SK-N-SH (cell line): ENCODE results near the gene A4GALT. TPM values are rescaled to one million over a fixed set of nuclear protein-coding genes. Genes with fewer than 3 reads are reported as not detected.
"Not testable (repeated sequence)": the region's sequence is repeated elsewhere in the genome, so short reads cannot be mapped to it uniquely, and the experiment has no call there.

Experiments
- CTCF ChIA-PET: fragments of 300-600, 350-600 bp; formaldehyde crosslinking; extraction: SDS; loops from one replicate; lab custom pipeline; 2021; lab: Yijun Ruan, JAX
- POLR2A ChIA-PET: fragments of 350-600 bp; sonication (Branson Sonifier 250); formaldehyde crosslinking; extraction: SDS; loops from one replicate; lab custom pipeline; 2020; ENCODE audit warnings: antibody characterized with exemption, inconsistent platforms; lab: Yijun Ruan, JAX
- DNase-seq: peaks from one replicate; pipeline ENCODE4 v3.0.0; 2012
- H2AFZ ChIP-seq: fragments of 200-600 bp; sonication (generic); 2 replicates; pipeline ENCODE4 v1.8.1; 2016; ENCODE audit warnings: antibody characterized with exemption, mild to moderate bottlenecking, low read depth
- H3F3A ChIP-seq: fragments of 200-600 bp; sonication (generic); replicated peaks from 2 replicates; pipeline ENCODE3; 2016; ENCODE audit warnings: antibody characterized with exemption, mild to moderate bottlenecking; ENCODE audit not compliant: insufficient read depth
- H3K27ac ChIP-seq, 2 experiments: fragments of 200-500 bp in 1 of 2; fragments of 200-600 bp in 1 of 2; sonication (Bioruptor generic) in 1 of 2; sonication (generic), shearing (Covaris generic) in 1 of 2; 2 replicates each; pipeline versions ENCODE4 v1.5.1 to v1.6.1; 2014 to 2016; ENCODE audit warnings: low read depth in 2 of 2, inconsistent platforms in 1 of 2, low read length in 1 of 2, mild to moderate bottlenecking in 1 of 2, mixed read lengths in 1 of 2
- H3K27me3 ChIP-seq: fragments of 200-600 bp; sonication (generic), shearing (Covaris generic); 2 replicates; pipeline ENCODE4 v1.6.1; 2016; ENCODE audit warnings: mixed run types; ENCODE audit not compliant: insufficient read depth
- H3K36me3 ChIP-seq, 2 experiments: fragments of 200-500 bp in 1 of 2; fragments of 200-600 bp in 1 of 2; sonication (Bioruptor generic) in 1 of 2; sonication (generic) in 1 of 2; replicated peaks in 1 of 2; 2 replicates each; pipeline versions ENCODE3 to v1.5.1; 2014 to 2016; ENCODE audit warnings: low read length in 1 of 2, mild to moderate bottlenecking in 1 of 2; ENCODE audit not compliant: insufficient read depth in 2 of 2, control insufficient read depth in 1 of 2
- H3K4me1 ChIP-seq, 2 experiments: fragments of 200-500 bp in 1 of 2; fragments of 200-600 bp in 1 of 2; sonication (Bioruptor generic) in 1 of 2; sonication (generic), shearing (Covaris generic) in 1 of 2; 2 replicates each; pipeline versions ENCODE4 v1.5.1 to v1.6.1; 2014 to 2016; ENCODE audit warnings: low read depth in 1 of 2, low read length in 1 of 2, mixed run types in 1 of 2; ENCODE audit not compliant: insufficient read depth in 2 of 2, control insufficient read depth in 1 of 2
- H3K4me2 ChIP-seq: fragments of 200-600 bp; sonication (generic), shearing (Covaris generic); 2 replicates; pipeline ENCODE4 v1.6.1; 2017; ENCODE audit warnings: mixed run types
- H3K4me3 ChIP-seq, 2 experiments: fragments of 200-500 bp in 1 of 2; fragments of 200-600 bp in 1 of 2; sonication (Bioruptor generic) in 1 of 2; sonication (generic), shearing (Covaris generic) in 1 of 2; 2 replicates each; pipeline versions ENCODE4 v1.5.1 to v1.8.1; 2014 to 2016; ENCODE audit warnings: low read depth in 2 of 2, inconsistent platforms in 1 of 2, low read length in 1 of 2, mild to moderate bottlenecking in 1 of 2, mixed read lengths in 1 of 2, moderate library complexity in 1 of 2
- H3K79me2 ChIP-seq: fragments of 200-600 bp; sonication (generic); 2 replicates; pipeline ENCODE4 v1.8.1; 2017; ENCODE audit warnings: mild to moderate bottlenecking; ENCODE audit not compliant: insufficient read depth
- H3K9ac ChIP-seq: fragments of 200-600 bp; sonication (generic); 2 replicates; pipeline ENCODE4 v1.6.1; 2017; ENCODE audit warnings: mixed run types
- H3K9me2 ChIP-seq: fragments of 200-600 bp; sonication (generic); 2 replicates; pipeline ENCODE4 v1.6.1; 2017; ENCODE audit warnings: mixed run types
- H3K9me3 ChIP-seq: fragments of 200-600 bp; sonication (generic); 2 replicates; pipeline ENCODE4 v1.6.1; 2017; ENCODE audit warnings: mixed run types, mild to moderate bottlenecking, moderate library complexity
- H4K20me1 ChIP-seq: fragments of 200-600 bp; sonication (generic); 2 replicates; pipeline ENCODE4 v1.6.1; 2017; ENCODE audit warnings: mild to moderate bottlenecking, mixed run types; ENCODE audit not compliant: insufficient read depth
- EZH2phosphoT487 ChIP-seq: fragments of 200-600 bp; sonication (generic); IDR thresholded peaks from 2 replicates; pipeline ENCODE4 v1.6.1; 2017; ENCODE audit warnings: low read depth, mixed run types, mild to moderate bottlenecking, antibody characterized with exemption, moderate library complexity, borderline replicate concordance
- FOSL2 ChIP-seq: IDR thresholded peaks from 2 replicates; pipeline ENCODE4 v1.4.0; 2012; ENCODE audit warnings: low read depth, mild to moderate bottlenecking, moderate library complexity, borderline replicate concordance
- GABPA ChIP-seq: IDR thresholded peaks from 2 replicates; pipeline ENCODE4 v1.4.0; 2012; ENCODE audit warnings: low read depth, mild to moderate bottlenecking
- JUND ChIP-seq: IDR thresholded peaks from 2 replicates; pipeline ENCODE4 v1.4.0; 2012
- NRF1 ChIP-seq: IDR thresholded peaks from 2 replicates; pipeline ENCODE4 v1.6.1; 2012; ENCODE audit warnings: low read depth, mild to moderate bottlenecking, low read length
- PBX3 ChIP-seq: IDR thresholded peaks from 2 replicates; pipeline ENCODE4; 2012
- RAD21 ChIP-seq: IDR thresholded peaks from 2 replicates; pipeline ENCODE4 v1.6.1; 2012; ENCODE audit warnings: mild to moderate bottlenecking, low read length
- RXRA ChIP-seq: IDR thresholded peaks from 2 replicates; pipeline ENCODE4 v1.4.0; 2012; ENCODE audit warnings: low read depth, mild to moderate bottlenecking, borderline replicate concordance
- TEAD4 ChIP-seq: IDR thresholded peaks from 2 replicates; pipeline ENCODE4 v1.4.0; 2012; ENCODE audit warnings: mild to moderate bottlenecking, borderline replicate concordance; ENCODE audit not compliant: insufficient read depth
- WGBS: methylation state at CpG from one replicate; pipeline ENCODE4 v1.1.6; 2017; ENCODE audit warnings: low lambda C conversion rate; 5-methylcytosine and 5-hydroxymethylcytosine counted together
- polyA plus RNA-seq, 3 experiments: library from polyadenylated mRNA; depleted of rRNA; stranded (reverse); fragments of >200 nt; gene quantifications; 2 replicates each; pipeline ENCODE4 v1.2.3, GENCODE V29; 2012

Gene A4GALT
- polyA plus RNA-seq, 1 of the 3 experiments (the other 2 are of a cell fraction), result 9.5 TPM

DNA sequence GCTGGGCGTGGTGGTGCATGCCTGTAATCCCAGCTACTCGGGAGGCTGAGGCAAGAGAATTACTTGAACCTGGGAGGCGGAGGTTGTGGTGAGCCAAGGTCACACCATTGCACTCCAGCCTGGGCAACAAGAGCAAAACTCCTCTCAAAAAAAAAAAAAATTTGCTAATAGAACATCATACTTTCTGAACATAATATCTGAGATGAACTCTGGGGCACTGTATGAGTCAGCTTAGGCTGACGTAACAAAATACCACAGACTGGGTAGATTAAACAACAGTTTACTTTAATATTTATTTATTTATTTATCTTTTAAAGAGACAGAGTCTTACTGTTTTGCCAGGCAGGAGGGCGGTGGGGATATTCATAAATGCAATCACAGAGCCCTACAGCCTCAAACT, 34.9 kb upstream of the A4GALT start:
- H3F3A ChIP-seq, CTCF ChIA-PET, H3K4me1 ChIP-seq, H4K20me1 ChIP-seq, DNase-seq, H3K9me2 ChIP-seq, H2AFZ ChIP-seq, H3K4me3 ChIP-seq, H3K9me3 ChIP-seq, POLR2A ChIA-PET, H3K9ac ChIP-seq, H3K79me2 ChIP-seq, H3K4me2 ChIP-seq, H3K27me3 ChIP-seq, H3K36me3 ChIP-seq: not testable (repeated sequence)
- WGBS, result 41% methylated on average over 3 of the region's 5 CpGs
- peak overlapping the region in 1 of 2 experiments; percentile 55; a peak in 2 of 4 replicates for H3K27ac ChIP-seq
- TF ChIP-seq JUND (peak; percentile 51; the same call in 1 of the 2 replicates), FOSL2 (peak; percentile 67; the same call in 1 of the 2 replicates), RXRA (peak; percentile 80)

- H3K4me2 ChIP-seq, DNase-seq, POLR2A ChIA-PET: not testable (repeated sequence)
Measured at GRCh38 chr22:42755121-42755520, 34.5 kb upstream of the A4GALT start.

DNA sequence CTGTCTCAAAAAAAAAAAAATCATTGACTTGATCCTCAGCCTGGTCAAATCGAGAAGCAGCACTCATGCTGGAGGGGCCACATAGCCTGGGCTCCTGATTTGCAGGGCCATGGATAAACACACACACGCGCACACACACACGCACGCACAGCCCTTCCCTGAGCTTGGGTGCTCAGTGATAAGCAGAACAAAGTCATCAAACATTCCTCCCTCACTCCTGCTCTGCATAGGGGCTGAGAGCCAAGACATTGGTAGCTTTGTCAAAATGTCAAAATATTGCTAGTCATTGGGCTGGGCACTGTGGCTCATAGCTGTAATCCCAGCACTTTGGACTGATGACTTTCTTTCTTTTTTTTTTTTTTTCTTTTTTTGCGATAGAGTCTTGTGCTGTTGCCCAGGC, 34.0 kb upstream of the A4GALT start:
- Histone ChIP-seq H3K9ac (no peak overlapping the region), H3K4me2 (no peak overlapping the region), H4K20me1 (no peaks in the 10 kb centered on the region), H3K9me2 (no peaks in the 10 kb centered on the region), H3K79me2 (no peaks in the 10 kb centered on the region), H3K4me3 (no peak overlapping the region), H2AFZ (no peak overlapping the region), H3K27me3 (no peaks in the 10 kb centered on the region), H3K36me3 (no peaks in the 10 kb centered on the region), H3F3A (no peaks in the 10 kb centered on the region), H3K4me1 (peaks cover 0 to 5% of the 10 kb centered on the region in 2 experiments; a peak in 1 of 4 replicates), H3K27ac (peak overlapping the region in 1 of 2 experiments; percentile 55; a peak in 2 of 4 replicates), H3K9me3 (no peaks in the 10 kb centered on the region)
- ChIA-PET POLR2A (interaction anchor here (0.6 kb wide), 1 partner anchor 36 kb away, joined by 3 read pairs; no protein-coding TSS in a partner anchor), CTCF (no interaction called here)
- WGBS, result 67% methylated on average over 1 of the region's 6 CpGs
- TF ChIP-seq RAD21 (no peak), TEAD4 (no peak), EZH2phosphoT487 (no peak), GABPA (no peak), NRF1 (no peak), PBX3 (0 out of 2 replicates have a peak, but pooled peaks have one; percentile 15)
- DNase-seq, result no peak

More at GRCh38 chr22:42755121-42755520, 34.5 kb upstream of the A4GALT start:
- H3K9me3 ChIP-seq, H3K79me2 ChIP-seq, H4K20me1 ChIP-seq, H3K27me3 ChIP-seq, CTCF ChIA-PET, H3K9ac ChIP-seq, H3F3A ChIP-seq, H3K4me3 ChIP-seq, H3K9me2 ChIP-seq, H2AFZ ChIP-seq, H3K36me3 ChIP-seq, H3K4me1 ChIP-seq: not testable (repeated sequence)
- 74% methylated on average over 10 of the region's 16 CpGs for WGBS
- H3K27ac ChIP-seq, result peak overlapping the region in 1 of 2 experiments; percentile 55; a peak in 2 of 4 replicates
